GM19099 (cell line): ENCODE results near the gene ZNF277.

Experiments used
- POLR2A ChIP-seq: IDR thresholded peaks from 3 replicates; pipeline ENCODE4 v1.6.1; 2011; ENCODE audit warnings: low read depth; ENCODE audit not compliant: insufficient read length; ENCODE audit errors: extremely low read depth

Gene ZNF277

DNA sequence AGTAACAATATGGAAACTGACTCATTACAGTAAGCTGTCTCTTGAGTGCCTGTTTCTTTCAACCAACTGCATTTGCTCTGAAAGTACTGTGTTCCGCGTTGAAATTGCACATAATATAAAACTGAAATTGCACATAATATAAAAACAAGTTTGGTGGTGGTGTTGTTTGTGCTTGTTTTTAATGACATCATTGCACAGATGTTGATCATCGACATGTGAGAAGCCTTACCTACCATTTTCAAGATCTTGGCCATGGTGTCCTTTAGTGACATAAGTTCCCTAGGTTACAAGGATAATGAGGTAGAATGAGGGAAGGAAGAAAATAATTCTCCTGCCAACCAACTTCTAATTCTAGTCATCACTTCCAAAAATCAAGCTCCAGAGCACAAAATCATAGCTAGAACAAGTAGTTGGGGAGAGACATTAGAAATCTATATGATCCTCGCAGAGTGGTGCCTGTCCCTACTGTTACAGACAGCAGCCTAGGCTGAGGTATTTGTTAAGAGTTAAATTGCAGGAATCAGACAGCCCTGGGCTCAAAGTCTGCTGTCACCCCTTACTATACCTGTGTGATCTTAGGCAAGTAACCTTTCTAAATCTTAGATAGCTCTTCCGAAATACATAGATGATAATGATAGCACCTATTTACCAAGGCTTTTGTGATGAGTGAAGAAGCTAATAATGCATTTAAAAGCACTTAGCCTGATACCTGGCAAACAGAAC lies 29.6 kb upstream of the ZNF277 start:
- no peak for TF ChIP-seq POLR2A

- no peak for TF ChIP-seq POLR2A
Measured at GRCh38 chr7:112180223-112180622, 26.3 kb upstream of the ZNF277 start.

- TF ChIP-seq POLR2A: no peak
Measured at GRCh38 chr7:112182749-112183148, 23.7 kb upstream of the ZNF277 start.

DNA sequence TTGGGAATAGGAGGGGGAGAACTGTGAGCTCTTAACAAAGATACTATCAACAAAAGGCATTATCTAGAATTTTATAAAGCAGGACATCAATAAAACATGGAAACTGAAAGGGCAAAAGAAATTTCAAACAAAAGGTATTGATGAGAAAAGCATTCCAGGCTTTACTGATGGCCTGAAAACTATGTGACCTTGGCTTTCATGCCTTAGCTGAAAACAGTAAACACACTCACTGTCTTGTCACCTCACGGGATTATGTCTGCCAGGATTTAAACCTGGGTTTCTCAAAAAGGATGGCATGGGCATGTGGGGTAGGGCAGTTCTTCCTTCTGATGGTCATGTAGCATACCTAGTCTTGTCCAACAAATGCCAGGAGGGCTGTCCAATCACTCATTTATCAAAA lies 23.2 kb upstream of the ZNF277 start:
- no peak for TF ChIP-seq POLR2A

DNA sequence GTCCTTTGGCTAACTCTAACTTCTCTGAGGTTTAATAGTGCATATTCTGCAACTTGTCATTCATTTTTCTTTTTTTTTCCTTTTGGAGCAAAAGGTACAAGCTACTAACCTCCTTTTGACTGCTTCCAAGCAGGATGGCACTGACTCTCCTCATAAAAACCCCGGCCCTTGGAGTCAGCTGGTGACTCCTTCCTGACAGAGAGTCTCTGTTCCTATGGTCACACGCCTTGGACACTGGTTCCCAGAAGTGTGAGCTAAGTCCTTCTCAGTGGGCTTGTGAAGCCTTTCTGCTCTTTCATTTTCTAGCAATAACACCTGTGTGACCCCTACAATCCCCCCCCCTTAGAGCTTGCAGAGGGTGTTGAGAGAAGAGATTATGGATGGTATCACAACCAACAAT lies 22.0 kb upstream of the ZNF277 start:
- no peak for TF ChIP-seq POLR2A

DNA sequence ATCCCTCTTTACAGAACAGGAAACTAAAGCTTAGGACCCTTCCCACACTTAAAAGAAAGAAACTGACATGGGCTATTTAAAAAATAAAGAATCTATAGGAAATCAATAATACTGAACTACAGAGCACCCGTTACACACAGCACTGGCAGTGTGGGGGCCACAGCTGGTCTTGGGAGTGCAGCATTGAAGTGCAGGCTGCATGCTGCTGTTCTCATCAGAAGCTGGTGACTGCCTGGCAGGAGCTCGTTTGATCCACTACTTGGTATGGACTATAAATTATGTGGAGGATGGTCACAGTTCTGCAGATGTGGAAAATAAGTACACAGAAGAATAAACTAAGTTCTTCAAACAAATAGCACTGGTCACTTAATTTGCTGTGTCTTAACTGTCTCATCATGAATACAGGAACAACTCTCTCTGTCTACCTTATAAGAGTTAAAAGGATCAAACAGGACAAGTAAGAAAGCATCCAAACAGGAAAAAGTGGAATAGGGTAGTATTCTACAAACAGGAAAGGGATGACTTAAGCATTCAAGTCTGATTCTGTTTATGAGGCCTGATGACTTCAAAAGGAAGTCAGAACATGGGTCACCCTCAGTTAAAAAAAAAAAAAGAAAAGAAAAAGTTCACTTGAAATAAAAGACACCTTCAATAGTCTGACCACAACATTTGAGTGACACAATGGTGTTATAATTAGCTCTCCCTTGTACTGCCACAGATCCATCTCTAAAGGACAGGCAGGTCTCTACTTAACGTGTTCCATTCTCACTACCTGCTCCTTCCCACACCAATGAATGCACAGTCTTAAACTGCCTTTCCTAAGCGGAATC lies 21.3 kb upstream of the ZNF277 start:
- TF ChIP-seq POLR2A: no peak

DNA sequence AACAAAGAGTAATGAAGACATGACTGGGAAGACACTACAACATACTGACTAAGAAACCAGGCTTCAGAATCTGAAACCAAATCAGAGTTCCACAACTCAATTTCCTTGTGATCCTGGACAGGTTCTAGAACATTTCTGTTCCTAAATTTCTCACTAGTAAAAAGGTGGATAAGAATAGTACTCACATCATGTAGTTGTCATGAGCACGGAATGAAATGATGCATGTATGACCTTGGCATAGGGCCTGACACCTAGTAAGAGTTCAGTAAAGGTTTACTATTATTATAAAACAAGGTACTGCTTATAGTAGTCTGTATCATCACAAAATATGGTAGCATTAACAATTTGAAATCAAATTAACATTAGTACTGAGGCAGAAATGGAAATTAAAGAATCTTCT lies 20.2 kb upstream of the ZNF277 start:
- TF ChIP-seq POLR2A: no peak

DNA sequence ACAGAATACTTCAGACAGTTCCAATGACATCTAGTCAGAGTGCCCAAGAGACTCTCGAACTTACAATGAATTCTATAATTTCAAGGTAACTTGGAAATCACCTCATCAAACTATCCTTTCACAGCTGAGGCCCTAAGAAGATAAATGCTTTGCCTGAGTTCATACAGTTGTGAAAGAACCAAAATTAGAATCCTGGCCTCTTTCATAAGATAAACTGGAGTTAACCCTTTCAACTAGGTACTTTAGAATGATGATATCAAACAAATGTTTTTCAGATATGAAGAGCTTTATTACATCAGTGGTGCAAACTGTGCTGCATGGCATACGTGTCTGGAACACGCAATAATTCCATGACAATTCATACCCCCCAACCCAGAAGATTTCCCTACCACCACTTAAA lies 18.2 kb upstream of the ZNF277 start:
- no peak for TF ChIP-seq POLR2A

DNA sequence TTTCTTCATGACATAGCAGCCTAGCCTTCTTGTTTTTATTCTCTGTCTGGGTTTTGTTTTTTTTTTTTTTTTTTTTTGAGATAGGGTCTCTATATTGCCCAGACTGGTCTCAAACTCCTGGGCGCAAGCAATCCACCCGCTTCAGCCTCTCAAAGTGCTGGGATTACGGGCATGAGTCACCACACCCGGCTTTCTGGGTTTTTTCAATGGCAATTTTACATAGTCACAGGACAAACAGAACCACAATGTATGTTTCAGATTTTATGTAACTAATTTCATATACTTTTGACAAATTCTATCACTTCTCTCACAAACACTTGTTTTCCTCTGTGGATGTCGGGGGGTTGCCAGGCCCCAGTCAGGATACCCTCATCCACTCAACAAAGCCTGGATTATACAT lies 16.8 kb upstream of the ZNF277 start:
- TF ChIP-seq POLR2A: no peak

DNA sequence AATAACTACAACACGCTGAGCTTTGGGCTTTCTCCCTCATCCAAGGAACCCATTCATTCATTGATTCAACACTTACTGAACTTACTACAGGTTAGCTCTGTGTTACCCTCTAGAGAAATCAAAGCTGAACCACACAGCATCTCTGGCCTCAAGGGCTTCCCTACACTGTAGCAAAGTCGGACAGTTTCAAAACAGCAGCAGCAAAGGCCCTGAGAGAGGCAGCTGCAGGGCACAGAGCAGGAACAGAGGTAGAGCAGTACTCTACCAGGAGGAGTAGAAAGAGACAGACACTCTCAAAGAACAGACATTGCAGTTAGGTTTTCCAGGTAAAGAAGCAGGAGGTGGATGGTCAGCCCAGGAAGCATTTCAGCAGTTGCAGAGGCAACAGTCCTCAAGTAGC lies 16.4 kb upstream of the ZNF277 start:
- TF ChIP-seq POLR2A: no peak

DNA sequence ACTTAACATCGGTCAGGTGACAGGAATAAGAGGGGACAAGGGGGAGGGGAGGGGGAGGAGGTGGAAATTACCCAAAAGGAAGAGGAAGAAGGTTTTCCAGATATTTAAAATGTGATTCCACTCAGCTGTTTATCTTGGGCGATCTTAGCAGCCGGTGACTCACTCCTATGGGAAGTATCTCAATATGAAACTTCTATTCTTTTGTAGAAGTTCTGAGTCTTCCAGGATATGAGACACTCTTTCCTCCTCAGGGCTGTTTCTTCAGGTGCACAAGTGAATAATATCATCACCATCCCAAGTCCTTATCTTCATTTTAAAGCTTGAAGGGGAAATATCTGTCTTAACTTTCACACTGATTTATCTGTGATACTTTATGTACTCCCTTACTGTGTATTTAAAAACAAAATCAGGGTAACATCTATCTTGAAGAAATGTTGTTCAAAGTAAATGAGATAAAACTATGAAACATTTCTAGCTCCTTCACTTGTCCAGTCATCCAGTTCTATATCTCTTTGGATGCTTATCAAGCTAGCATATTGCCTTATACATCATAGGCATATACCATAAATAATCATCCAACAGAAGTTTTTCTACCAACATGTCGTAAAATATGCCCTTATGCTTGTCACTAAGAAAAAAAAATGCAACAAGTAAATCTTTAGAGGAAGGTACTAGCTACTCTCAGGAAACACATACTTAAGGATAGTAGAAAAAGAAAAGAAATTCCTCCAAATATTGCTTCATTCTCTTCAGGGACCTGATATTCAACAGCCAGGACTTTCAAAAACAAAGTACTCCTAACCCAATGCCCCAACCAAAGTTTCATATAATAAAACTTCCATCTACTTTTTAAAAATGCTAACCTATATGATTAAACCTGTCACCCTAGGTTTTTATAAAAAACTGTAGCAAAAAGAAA lies 14.0 kb upstream of the ZNF277 start:
- TF ChIP-seq POLR2A: no peak

GRCh38 chr7:112193915-112194502 lies 12.5 kb upstream of the ZNF277 start:
- no peak for TF ChIP-seq POLR2A

DNA sequence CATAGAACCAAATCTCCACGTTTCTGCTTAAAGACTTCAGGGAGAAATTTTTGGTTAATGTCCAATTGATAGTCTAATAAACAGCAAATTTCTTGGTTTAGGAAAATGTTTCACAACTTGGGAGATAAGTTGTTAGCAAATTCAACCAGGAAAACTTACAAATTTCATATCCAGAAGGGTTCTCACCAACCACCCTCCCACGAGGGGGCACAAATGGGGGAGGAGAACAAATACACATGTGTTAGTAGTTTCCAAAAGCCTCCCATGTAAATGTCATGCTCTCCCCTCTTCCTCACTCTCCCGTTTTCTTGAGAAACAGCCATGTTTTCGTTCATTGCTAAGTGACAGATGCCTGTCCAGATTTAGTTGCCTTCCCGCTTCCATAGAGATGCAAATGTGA lies 10.8 kb upstream of the ZNF277 start:
- TF ChIP-seq POLR2A: no peak

DNA sequence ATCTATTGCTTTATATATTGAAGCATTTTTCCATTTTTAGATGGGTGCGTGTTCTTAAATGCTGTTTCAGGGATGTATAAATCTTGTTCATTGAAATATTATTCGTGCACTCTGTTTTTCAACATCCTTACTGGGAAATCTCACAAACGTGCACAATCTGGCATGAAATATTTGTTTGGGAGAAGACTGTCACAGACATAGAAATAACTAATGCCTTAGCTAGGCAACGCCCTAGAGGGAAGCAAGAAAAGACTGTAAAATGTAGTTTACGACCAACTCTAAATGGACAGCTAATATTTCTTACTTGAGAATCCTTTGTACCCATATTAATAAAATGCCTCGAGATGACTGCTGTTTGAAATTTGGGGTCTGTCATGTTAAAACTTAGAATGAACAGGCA lies 9.2 kb upstream of the ZNF277 start:
- no peak for TF ChIP-seq POLR2A
